Trophoblast cell (in vitro differentiated cells and primary cell): ENCODE measurements around the gene TRAM1L1.

Source experiments
- DNase-seq, 2 donors: peaks; one replicate each; pipeline ENCODE4 v3.0.0-alpha.2; 2016
- H2AFZ ChIP-seq: 2 replicates; pipeline ENCODE4 v1.6.1; 2013; ENCODE audit warnings: low read length, moderate library complexity, mild to moderate bottlenecking; ENCODE audit not compliant: insufficient read depth, poor library complexity
- H2AK5ac ChIP-seq: 2 replicates; pipeline ENCODE4 v1.6.1; 2013; ENCODE audit warnings: mild to moderate bottlenecking, low read length
- H2BK120ac ChIP-seq: 2 replicates; pipeline ENCODE4 v1.6.1; 2013; ENCODE audit warnings: low read length, mild to moderate bottlenecking, moderate library complexity; ENCODE audit not compliant: insufficient read depth, poor library complexity
- H2BK12ac ChIP-seq: 2 replicates; pipeline ENCODE4 v1.6.1; 2013; ENCODE audit warnings: mild to moderate bottlenecking, low read length, moderate library complexity
- H2BK5ac ChIP-seq: 2 replicates; pipeline ENCODE4 v1.6.1; 2013; ENCODE audit warnings: low read length, low read depth, moderate library complexity, mild to moderate bottlenecking; ENCODE audit not compliant: poor library complexity
- H3K14ac ChIP-seq: 2 replicates; pipeline ENCODE4 v1.6.1; 2013; ENCODE audit warnings: mild to moderate bottlenecking, low read length
- H3K18ac ChIP-seq: 2 replicates; pipeline ENCODE4 v1.6.1; 2013; ENCODE audit warnings: mild to moderate bottlenecking, low read length
- H3K23ac ChIP-seq: 2 replicates; pipeline ENCODE4 v1.6.1; 2013; ENCODE audit warnings: low read length
- H3K27ac ChIP-seq: 2 replicates; pipeline ENCODE4 v1.5.1; 2013; ENCODE audit warnings: low read depth, mild to moderate bottlenecking, inconsistent platforms, low read length, moderate library complexity
- H3K27me3 ChIP-seq: 2 replicates; pipeline ENCODE4 v1.6.1; 2013; ENCODE audit warnings: inconsistent platforms, mild to moderate bottlenecking, low read length, moderate library complexity; ENCODE audit not compliant: insufficient read depth
- H3K36me3 ChIP-seq, 2 experiments: 1 replicate in 1 of 2; 2 replicates in 1 of 2; pipeline ENCODE4 v1.6.1; 2013; ENCODE audit warnings: low read length in 2 of 2, mild to moderate bottlenecking in 2 of 2, moderate library complexity in 1 of 2; ENCODE audit not compliant: insufficient read depth in 2 of 2, control insufficient read depth in 1 of 2
- H3K4ac ChIP-seq: 2 replicates; pipeline ENCODE4 v1.6.1; 2013; ENCODE audit warnings: low read depth, mild to moderate bottlenecking, low read length, moderate library complexity
- H3K4me1 ChIP-seq, 2 experiments: 1 replicate in 1 of 2; 2 replicates in 1 of 2; pipeline ENCODE4 v1.6.1; 2013; ENCODE audit warnings: low read length in 2 of 2, mild to moderate bottlenecking in 2 of 2, moderate library complexity in 1 of 2; ENCODE audit not compliant: insufficient read depth in 2 of 2, control insufficient read depth in 1 of 2
- H3K4me2 ChIP-seq: 2 replicates; pipeline ENCODE4 v1.6.1; 2013; ENCODE audit warnings: inconsistent platforms, mild to moderate bottlenecking, low read length, moderate library complexity
- H3K4me3 ChIP-seq: 2 replicates; pipeline ENCODE4 v1.5.1; 2013; ENCODE audit warnings: mild to moderate bottlenecking, low read depth, low read length, inconsistent platforms
- H3K79me1 ChIP-seq: one replicate; pipeline ENCODE4 v1.6.1; 2013; ENCODE audit warnings: low read length
- H3K79me2 ChIP-seq: 2 replicates; pipeline ENCODE4 v1.6.1; 2013; ENCODE audit warnings: low read length, mild to moderate bottlenecking; ENCODE audit not compliant: control insufficient read depth, insufficient read depth, poor library complexity
- H3K9ac ChIP-seq: 2 replicates; pipeline ENCODE4 v1.6.1; 2013; ENCODE audit warnings: mild to moderate bottlenecking, low read length
- H3K9me3 ChIP-seq: 2 replicates; pipeline ENCODE4 v1.6.1; 2013; ENCODE audit warnings: low read depth, mild to moderate bottlenecking, control low read depth, inconsistent platforms, low read length; ENCODE audit not compliant: insufficient read depth
- H4K12ac ChIP-seq: 2 replicates; pipeline ENCODE4 v1.6.1; 2013; ENCODE audit warnings: low read depth, mild to moderate bottlenecking, low read length, moderate library complexity
- H4K8ac ChIP-seq: 2 replicates; pipeline ENCODE4 v1.6.1; 2013; ENCODE audit warnings: low read depth, mild to moderate bottlenecking, low read length, moderate library complexity
- H4K91ac ChIP-seq: one replicate; pipeline ENCODE4 v1.6.1; 2013; ENCODE audit warnings: low read depth, mild to moderate bottlenecking, low read length, moderate library complexity
- WGBS: extraction: QIAGEN DNeasy Blood & Tissue Kit; methylation state at CpG from one replicate; pipeline ENCODE4 v1.1.7; 2013; ENCODE audit warnings: missing lambda C conversion rate; ENCODE audit not compliant: insufficient read length, insufficient coverage; ENCODE audit errors: extremely low coverage; 5-methylcytosine and 5-hydroxymethylcytosine counted together

The TRAM1L1 gene

GRCh38 chr4:117093571-117093970 is 8.2 kb upstream of the TRAM1L1 start:
- Histone ChIP-seq H3K18ac (no peak overlapping the region), H3K4me2 (no peak overlapping the region), H3K27me3 (no peaks in the 10 kb centered on the region), H2BK5ac (no peak overlapping the region), H3K27ac (no peak overlapping the region), H4K91ac (no peak overlapping the region), H3K79me2 (no peaks in the 10 kb centered on the region), H3K36me3 (no peaks in the 10 kb centered on the region), H2AK5ac (no peak overlapping the region), H3K14ac (no peak overlapping the region), H4K12ac (no peak overlapping the region), H3K4me1 (no peaks in the 10 kb centered on the region), H3K9ac (no peak overlapping the region), H4K8ac (no peak overlapping the region), H2BK12ac (no peak overlapping the region), H2BK120ac (no peak overlapping the region), H3K9me3 (no peaks in the 10 kb centered on the region), H2AFZ (no peak overlapping the region), H3K4me3 (no peak overlapping the region), H3K79me1 (no peaks in the 10 kb centered on the region), H3K23ac (no peak overlapping the region), H3K4ac (no peak overlapping the region)
- no peak for DNase-seq

GRCh38 chr4:117077760-117078159 is 7.6 kb downstream of the TRAM1L1 start:
- Histone ChIP-seq H2AK5ac (no peak overlapping the region), H3K4ac (no peak overlapping the region), H3K36me3 (no peaks in the 10 kb centered on the region), H3K79me2 (no peaks in the 10 kb centered on the region), H3K18ac (no peak overlapping the region), H3K4me1 (no peaks in the 10 kb centered on the region), H3K4me2 (no peak overlapping the region), H3K9me3 (no peaks in the 10 kb centered on the region), H2AFZ (no peak overlapping the region), H4K12ac (no peak overlapping the region), H3K14ac (no peak overlapping the region), H2BK120ac (no peak overlapping the region), H2BK12ac (no peak overlapping the region), H4K8ac (no peak overlapping the region), H4K91ac (no peak overlapping the region), H3K23ac (no peak overlapping the region), H3K27me3 (no peaks in the 10 kb centered on the region), H3K4me3 (no peak overlapping the region), H3K9ac (no peak overlapping the region), H3K79me1 (no peaks in the 10 kb centered on the region), H3K27ac (no peak overlapping the region), H2BK5ac (no peak overlapping the region)
- WGBS: no CpG with 5 or more reads among the region's 2 CpGs
- no peak for DNase-seq

- no peak overlapping the region for H2BK5ac ChIP-seq
- no peaks in the 10 kb centered on the region for H3K79me2 ChIP-seq
- H4K91ac ChIP-seq: no peak overlapping the region
- H3K79me1 ChIP-seq: no peaks in the 10 kb centered on the region
- WGBS: 100% methylated on average over 1 of the region's 3 CpGs
- no peak overlapping the region for H2AFZ ChIP-seq
- H3K9ac ChIP-seq: no peak overlapping the region
- no peak overlapping the region for H3K4ac ChIP-seq
- no peaks in the 10 kb centered on the region for H3K4me1 ChIP-seq
- H3K36me3 ChIP-seq: no peaks in the 10 kb centered on the region
- H2AK5ac ChIP-seq: no peak overlapping the region
- H3K27me3 ChIP-seq: no peaks in the 10 kb centered on the region
- no peak overlapping the region for H3K23ac ChIP-seq
- no peak overlapping the region for H3K4me3 ChIP-seq
- no peak for DNase-seq
- no peaks in the 10 kb centered on the region for H3K9me3 ChIP-seq
- H4K8ac ChIP-seq: no peak overlapping the region
- no peak overlapping the region for H2BK12ac ChIP-seq
- no peak overlapping the region for H3K27ac ChIP-seq
- H3K4me2 ChIP-seq: no peak overlapping the region
- no peak overlapping the region for H3K18ac ChIP-seq
- no peak overlapping the region for H2BK120ac ChIP-seq
- no peak overlapping the region for H3K14ac ChIP-seq
- H4K12ac ChIP-seq: no peak overlapping the region
Measured at GRCh38 chr4:117068120-117068519, 17.3 kb downstream of the TRAM1L1 start.

GRCh38 chr4:117063961-117064696 is 21.2 kb downstream of the TRAM1L1 start:
- no peak overlapping the region for H3K14ac ChIP-seq

More at GRCh38 chr4:117063961-117064696, 21.2 kb downstream of the TRAM1L1 start:
- no peak overlapping the region for H2AK5ac ChIP-seq
- no peaks in the 10 kb centered on the region for H3K79me2 ChIP-seq
- H4K91ac ChIP-seq: no peak overlapping the region
- H3K36me3 ChIP-seq: no peaks in the 10 kb centered on the region
- no peak overlapping the region for H2BK5ac ChIP-seq
- no peak overlapping the region for H4K12ac ChIP-seq
- no peak overlapping the region for H2BK120ac ChIP-seq
- no peak overlapping the region for H2BK12ac ChIP-seq
- no peak overlapping the region for H3K4ac ChIP-seq
- H3K79me1 ChIP-seq: no peaks in the 10 kb centered on the region
- H3K27me3 ChIP-seq: no peaks in the 10 kb centered on the region
- no peak overlapping the region for H3K4me2 ChIP-seq
- no peaks in the 10 kb centered on the region for H3K9me3 ChIP-seq
- no peak overlapping the region for H3K9ac ChIP-seq
- H3K4me3 ChIP-seq: no peak overlapping the region
- no peak overlapping the region for H3K27ac ChIP-seq
- peak in 1 of 2 donors; percentile 0 for DNase-seq
- H3K18ac ChIP-seq: no peak overlapping the region
- WGBS: no CpG with 5 or more reads among the region's 2 CpGs
- no peaks in the 10 kb centered on the region for H3K4me1 ChIP-seq
- no peak overlapping the region for H4K8ac ChIP-seq
- H3K23ac ChIP-seq: no peak overlapping the region
- no peak overlapping the region for H2AFZ ChIP-seq
